GM12864 (cell line): Measurements from ENCODE around the gene FNDC1.

ENCODE experiments used
- DNase-seq: peaks from one replicate; pipeline ENCODE4 v3.0.0-alpha.2; 2011; ENCODE audit warnings: low read depth
- H3K4me3 ChIP-seq: 2 replicates; pipeline ENCODE4 v1.5.1; 2011; ENCODE audit warnings: mild to moderate bottlenecking, low read depth, low read length, control low read depth
- CTCF ChIP-seq: IDR thresholded peaks from 2 replicates; pipeline ENCODE4 v1.5.1; 2011; ENCODE audit warnings: low read depth, mild to moderate bottlenecking, moderate library complexity, low read length, control low read depth, inconsistent platforms; ENCODE audit errors: missing control alignments

The FNDC1 gene

GRCh38 chr6:159126590-159126989, 42.6 kb upstream of the FNDC1 start:
- H3K4me3 ChIP-seq = no peak overlapping the region
- TF ChIP-seq CTCF = no peak
- DNase-seq = no peak

DNA sequence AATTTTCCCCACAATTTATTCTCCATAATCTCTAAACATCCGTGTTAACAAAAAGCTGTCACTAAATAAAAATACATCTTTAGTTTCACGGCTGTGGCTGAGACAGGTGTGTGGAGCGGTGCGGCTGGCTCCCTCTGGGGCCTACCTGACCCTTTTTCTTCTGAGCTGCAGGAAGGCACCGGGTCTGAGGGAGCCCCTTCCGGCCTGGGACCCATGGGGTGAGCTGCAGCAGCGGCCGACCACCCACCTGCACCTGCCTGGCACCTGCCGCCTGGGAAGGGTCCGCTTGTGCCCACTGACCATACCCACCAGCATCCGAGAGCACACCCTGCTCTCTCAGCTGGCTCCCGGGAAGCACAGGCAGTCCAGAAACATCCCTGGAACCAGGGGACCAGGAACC, 41.5 kb upstream of the FNDC1 start:
- no peak for TF ChIP-seq CTCF
- DNase-seq = no peak
- H3K4me3 ChIP-seq = no peak overlapping the region

GRCh38 chr6:159128978-159129377, 40.2 kb upstream of the FNDC1 start:
- DNase-seq = no peak
- TF ChIP-seq CTCF = no peak
- H3K4me3 ChIP-seq = no peak overlapping the region

- no peak overlapping the region for H3K4me3 ChIP-seq
- DNase-seq = no peak
- no peak for TF ChIP-seq CTCF
These were observed 38.4 kb upstream of the FNDC1 start for GRCh38 chr6:159130846-159131245.

GRCh38 chr6:159131709-159132108, 37.5 kb upstream of the FNDC1 start:
- no peak for TF ChIP-seq CTCF
- DNase-seq = no peak
- H3K4me3 ChIP-seq = no peak overlapping the region

DNA sequence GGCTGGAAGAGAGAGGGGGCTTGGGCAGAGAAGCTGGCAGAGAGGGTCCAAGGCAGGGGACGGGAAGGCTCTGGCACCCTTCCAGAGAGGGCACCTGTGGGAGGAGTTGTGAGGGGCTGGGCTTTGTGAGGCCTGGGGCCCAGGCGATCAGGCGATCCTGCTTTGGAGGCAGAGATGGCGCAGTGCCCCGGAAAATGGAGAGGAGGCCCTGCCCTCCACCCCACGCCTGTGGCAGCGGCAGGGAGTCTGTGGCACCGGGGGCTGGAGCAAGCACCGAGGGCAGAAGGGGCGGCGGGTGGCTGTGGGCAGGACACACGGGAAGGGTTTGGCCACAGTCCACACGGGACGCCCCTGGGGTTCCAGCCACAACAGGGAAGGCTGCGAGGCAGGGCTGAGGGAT, 36.5 kb upstream of the FNDC1 start:
- H3K4me3 ChIP-seq = no peak overlapping the region
- no peak for DNase-seq
- TF ChIP-seq CTCF = no peak

DNA sequence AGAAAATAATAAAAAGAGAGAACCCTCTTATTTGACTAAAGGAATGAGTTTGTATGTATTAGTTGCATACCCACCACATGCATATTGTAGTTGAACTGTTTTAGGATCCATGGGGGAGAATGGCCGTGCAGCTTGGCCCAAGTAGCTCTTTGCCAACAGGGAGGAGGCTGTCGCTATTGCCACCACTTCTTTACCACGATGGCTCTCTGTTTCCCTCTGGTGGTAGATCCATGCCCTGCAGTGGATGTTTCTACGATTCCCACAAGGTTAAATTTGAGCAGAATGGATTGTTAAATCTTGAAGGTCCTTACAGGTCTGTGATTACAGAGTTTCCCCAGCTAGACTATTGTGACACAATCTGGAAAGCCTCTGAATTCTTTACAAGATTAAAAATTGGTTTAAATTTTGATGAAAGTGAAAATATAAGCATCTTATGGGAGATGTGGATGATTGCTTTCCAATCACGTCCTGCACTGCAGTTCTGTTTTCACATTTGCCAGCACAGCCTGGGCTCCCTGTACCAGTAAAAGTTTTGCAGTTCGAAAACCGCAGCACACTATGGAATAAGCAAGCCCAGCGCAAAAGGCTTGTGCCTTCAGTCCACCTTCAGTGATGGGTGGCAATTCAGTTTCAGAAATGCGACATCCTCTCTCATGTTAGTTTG, 34.4 kb upstream of the FNDC1 start:
- H3K4me3 ChIP-seq = no peak overlapping the region
- TF ChIP-seq CTCF = peak; percentile 94
- DNase-seq = peak; percentile 35
